Mammary epithelial cell (primary cell): ENCODE data around the gene CDX1.

Experiments
- CTCF ChIP-seq, 2 donors: IDR thresholded peaks in 1 of 2; conservative IDR thresholded peaks in 1 of 2; 2 replicates each; pipeline ENCODE4 v1.5.1; 2011 to 2012; ENCODE audit warnings: inconsistent platforms in 2 of 2, low read length in 2 of 2, mild to moderate bottlenecking in 2 of 2, control low read depth in 1 of 2, low read depth in 1 of 2; ENCODE audit not compliant: insufficient read depth in 1 of 2; ENCODE audit errors: extremely low read depth in 1 of 2
- EZH2 ChIP-seq: IDR thresholded peaks from 2 replicates; pipeline ENCODE4 v1.6.1; 2012; ENCODE audit warnings: low read length, inconsistent platforms, borderline replicate concordance

GRCh38 chr5:150137168-150137957 is 29.2 kb upstream of the CDX1 start:
- TF ChIP-seq CTCF (conservative IDR thresholded peaks at IDR 0.05 in 1 of 2, IDR thresholded peaks at IDR 0.05 in 1 of 2; ENCODE audit: extremely low read depth in 1 of 2, insufficient read depth in 1 of 2, low read depth in 1 of 2, low read length in 2 of 2) = no peak
- no peak for TF ChIP-seq EZH2
